Measurements from ENCODE around the gene TARS3.
"Not testable (repeated sequence)": the region's sequence is repeated elsewhere in the genome, so short reads cannot be mapped to it uniquely, and the experiment has no call there.

TARS3 gene

DNA sequence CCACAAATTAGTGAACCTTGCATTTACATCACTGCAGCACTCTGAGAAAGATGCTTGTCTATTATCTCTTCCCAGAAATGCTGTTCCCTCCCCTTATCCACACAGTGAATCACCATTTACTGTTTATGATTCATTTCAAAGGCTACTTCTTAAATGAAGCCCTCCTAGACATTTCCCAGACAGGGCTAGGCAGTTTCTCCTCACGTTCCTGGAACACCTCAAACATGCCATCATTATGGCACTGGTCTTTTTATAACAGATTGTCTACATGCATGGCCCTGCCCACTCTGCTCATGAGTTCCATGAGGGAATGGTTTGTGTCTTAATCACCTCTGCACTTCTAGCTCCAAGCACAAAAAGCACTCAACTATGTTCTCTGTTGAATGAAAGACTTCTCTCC lies 39.9 kb downstream of the TARS3 start:
- no peak for TF ChIP-seq ZNF274 (IDR thresholded peaks at IDR 0.05; ENCODE audit: low read depth, low read length)

DNA sequence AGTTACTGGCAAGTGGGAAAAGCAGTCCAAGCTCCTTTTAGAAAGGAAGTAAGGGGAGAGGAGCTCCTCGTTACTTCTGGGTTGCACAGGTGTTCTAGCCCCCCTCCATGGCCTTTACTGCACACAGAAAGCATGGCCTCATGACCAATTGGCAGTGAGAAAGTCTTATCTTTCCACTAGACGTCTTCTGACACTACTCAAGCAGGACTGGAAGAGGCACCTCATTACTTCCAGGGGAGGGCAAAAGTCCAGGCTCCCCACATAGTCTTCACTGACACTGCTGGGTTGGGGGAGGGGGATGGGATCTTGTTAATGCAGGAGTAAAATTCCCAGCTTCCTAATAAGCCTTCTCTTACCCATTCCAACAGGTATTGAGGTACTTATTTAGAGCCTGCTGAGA lies 44.5 kb downstream of the TARS3 start:
- no peak overlapping the region for H3K4me3 ChIP-seq (ENCODE audit: low read length)
- TF ChIP-seq ZNF274 (IDR thresholded peaks at IDR 0.05; ENCODE audit: low read depth, low read length) = no peak

More for the DNA sequence above, 39.9 kb downstream of the TARS3 start:
- no peak overlapping the region for H3K4me3 ChIP-seq (ENCODE audit: low read length)

DNA sequence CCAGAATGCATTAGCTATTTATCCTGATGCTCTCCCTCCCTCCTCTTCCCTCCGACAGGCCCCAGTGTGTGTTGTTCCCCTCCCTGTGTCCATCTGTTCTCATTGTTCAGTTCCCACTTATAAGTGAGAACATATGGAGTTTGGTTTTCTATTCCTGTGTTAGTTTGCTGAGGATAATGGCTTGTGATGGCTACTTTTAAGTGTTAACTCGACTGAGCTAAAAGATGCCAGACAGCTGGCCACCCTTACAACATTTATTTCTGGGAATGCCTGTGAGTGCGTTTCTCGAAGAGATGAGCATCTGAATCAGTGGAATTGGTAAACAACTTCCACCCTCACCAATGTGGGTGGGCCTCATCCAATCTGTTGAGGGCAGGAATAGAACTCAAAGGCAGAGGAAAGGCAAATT lies 47.3 kb downstream of the TARS3 start:
- no peak overlapping the region for H3K4me3 ChIP-seq (ENCODE audit: low read length)
- TF ChIP-seq ZNF274 (IDR thresholded peaks at IDR 0.05; ENCODE audit: low read depth, low read length) = no peak

DNA sequence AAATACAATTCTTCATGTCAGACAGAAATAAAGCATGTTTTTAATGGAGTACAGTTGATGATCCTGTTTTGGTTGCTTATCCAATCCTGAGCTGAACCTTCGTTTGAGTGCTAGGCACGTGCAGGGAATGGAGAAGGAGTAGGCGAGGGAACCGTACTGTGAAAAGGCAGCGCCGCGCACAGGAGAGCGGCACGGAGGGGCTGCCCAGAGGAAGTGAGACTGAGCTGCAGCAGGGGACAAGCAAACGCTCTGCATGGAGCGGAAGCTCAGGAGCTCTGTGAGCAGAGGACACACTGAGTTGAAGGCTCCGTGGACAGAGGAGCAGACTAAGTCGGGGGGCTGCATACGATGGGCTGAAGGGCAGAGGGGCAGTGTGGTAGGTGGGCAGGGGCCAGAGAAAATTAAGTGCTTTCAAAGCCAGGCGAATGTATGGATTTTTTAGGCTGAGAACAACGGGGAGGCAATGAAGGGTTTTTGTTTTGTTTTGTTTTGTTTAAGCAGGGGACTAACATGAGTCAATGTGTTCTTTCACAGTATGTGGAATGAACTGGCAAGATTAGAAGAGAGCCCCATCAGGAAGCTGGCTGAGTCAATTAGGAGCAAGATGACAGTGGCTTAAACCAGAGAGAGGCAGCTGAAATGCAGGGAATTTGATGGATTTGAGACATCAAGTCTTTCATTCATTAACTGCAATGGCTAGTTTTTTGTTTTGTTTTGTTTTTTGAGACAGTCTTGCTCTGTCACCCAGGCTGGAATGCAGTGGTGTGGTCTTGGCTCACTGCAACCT lies 48.3 kb downstream of the TARS3 start:
- H3K4me3 ChIP-seq (ENCODE audit: low read length) = no peak overlapping the region
- no peak for TF ChIP-seq ZNF274 (IDR thresholded peaks at IDR 0.05; ENCODE audit: low read depth, low read length)

DNA sequence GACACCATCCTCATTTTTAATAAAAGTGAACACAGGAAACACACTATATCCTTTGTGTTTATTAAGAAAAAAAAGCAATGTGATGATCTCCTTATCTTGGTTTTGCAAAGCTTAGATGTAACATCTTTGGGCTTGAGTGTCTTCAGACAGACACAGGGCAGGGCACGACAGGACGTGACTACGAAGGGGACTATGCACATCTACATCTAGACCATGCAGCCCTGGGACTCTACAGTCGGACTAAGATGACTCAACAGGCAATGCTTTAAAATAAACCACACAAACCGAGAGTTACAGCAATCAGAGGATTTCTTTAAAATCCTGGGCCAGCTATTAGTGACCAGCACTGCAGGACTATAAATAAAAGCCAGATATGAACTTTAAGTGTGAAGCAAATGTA lies 49.3 kb downstream of the TARS3 start:
- no peak overlapping the region for H3K4me3 ChIP-seq (ENCODE audit: low read length)
- no peak for TF ChIP-seq ZNF274 (IDR thresholded peaks at IDR 0.05; ENCODE audit: low read depth, low read length)

DNA sequence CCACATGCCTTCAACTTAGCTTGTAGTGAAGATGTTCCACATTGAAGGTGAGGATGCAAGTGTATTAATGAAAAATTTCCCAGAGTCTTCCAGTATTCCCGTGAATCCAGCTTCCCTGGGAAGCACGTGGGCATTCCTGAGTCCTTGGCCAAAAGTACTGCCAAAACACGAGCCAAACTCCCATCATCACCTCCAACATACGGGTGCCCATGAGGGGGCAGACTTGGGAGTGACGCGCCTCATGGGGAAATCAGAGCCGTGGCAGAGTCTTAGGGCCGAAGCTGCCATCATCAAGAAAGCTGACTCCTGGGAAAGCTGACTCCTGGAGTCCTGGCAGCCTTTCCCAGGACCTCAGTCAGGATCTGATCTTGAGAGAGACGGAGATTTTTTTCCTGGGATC lies 52.0 kb downstream of the TARS3 start:
- TF ChIP-seq ZNF274 (IDR thresholded peaks at IDR 0.05; ENCODE audit: low read depth, low read length) = no peak

DNA sequence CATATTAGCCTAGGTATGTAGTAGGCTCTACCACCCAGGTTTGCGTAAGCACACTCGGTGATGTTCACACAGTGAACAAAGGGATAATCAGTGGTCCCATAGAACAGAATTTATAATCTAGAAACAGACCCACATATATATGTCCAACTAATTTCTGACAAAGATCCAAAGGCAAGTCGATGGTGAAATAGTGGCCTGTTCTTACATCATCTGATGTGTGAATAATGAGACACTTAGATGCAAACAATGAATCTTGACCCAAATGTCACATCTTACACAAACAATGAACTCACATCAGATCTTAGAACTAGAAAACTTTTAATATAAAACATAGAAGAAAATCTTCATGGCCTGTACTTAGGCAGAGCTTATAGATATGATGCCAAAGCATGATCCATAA lies 54.5 kb downstream of the TARS3 start:
- no peak for TF ChIP-seq ZNF274 (IDR thresholded peaks at IDR 0.05; ENCODE audit: low read depth, low read length)
- no peak overlapping the region for H3K4me3 ChIP-seq (ENCODE audit: low read length)

More for the DNA sequence above, 52.0 kb downstream of the TARS3 start:
- H3K4me3 ChIP-seq (ENCODE audit: low read length) = no peak overlapping the region

DNA sequence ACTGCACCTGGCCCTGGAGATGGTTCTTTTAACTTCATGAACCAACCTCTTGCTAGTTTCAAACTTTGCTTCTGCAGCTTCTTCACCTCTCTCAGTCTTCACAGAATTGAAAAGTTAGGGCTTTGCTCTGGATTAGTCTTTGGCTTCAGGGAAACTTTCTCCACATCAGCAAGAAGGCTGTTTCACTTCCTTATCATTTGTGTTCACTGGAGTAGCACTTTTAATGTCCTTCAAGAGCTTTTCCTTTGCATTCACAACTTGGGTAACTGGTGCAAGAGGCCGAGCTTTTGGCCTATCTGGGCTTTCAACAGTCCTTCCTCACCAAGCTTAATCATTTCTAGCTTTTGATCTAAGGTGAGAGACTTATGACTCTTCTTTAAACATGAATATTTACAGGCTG lies 56.4 kb downstream of the TARS3 start:
- H3K4me3 ChIP-seq (ENCODE audit: low read length) = no peak overlapping the region
- no peak for TF ChIP-seq ZNF274 (IDR thresholded peaks at IDR 0.05; ENCODE audit: low read depth, low read length)

DNA sequence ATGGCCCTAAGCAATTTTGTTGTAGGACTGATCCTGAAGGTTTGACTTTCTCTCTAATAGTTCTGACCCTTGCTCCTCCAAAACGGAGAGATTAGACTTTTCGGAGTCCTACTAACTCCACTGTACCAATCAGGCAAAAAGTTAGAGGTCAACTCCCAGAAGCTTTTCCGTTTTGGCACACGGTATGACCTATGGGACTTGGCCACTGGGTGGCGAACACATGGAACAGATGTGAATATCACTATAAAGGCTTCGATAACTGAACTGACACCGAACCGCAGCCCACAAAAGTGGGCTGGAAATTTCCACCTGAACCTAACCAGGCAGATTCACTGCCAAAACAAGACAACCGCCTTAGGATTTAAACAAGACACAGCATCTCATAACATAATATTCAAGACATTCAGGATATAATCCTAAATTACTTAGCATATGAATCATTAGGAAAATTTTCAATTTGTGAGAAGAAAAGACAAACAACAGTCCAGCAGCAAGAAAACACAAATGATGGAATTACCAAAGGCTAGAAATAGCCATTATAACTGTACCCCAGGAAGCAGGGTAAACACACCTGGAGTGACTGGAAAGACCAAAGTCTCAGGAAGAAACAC lies 59.9 kb downstream of the TARS3 start:
- TF ChIP-seq ZNF274 (IDR thresholded peaks at IDR 0.05; ENCODE audit: low read depth, low read length) = no peak
- no peak overlapping the region for H3K4me3 ChIP-seq (ENCODE audit: low read length)

DNA sequence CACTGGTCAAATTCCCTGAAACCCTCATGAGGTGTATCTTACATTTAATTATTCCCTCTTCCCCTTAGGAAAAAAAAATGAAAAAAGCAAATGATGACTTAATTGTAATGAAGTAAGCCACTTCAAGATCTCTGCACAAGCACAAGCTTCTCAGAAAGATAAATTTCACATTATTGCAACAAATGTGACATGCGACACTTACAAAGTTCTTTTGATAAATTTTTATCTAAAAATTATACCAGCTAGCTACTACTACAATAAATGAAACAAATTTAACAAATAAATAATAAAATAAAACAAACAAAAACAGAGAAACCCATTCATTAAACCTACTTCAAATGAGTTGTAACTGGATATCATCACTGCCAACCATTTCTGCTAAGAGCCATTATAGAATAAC lies 62.1 kb downstream of the TARS3 start:
- H3K4me3 ChIP-seq (ENCODE audit: low read length) = no peak overlapping the region
- TF ChIP-seq ZNF274 (IDR thresholded peaks at IDR 0.05; ENCODE audit: low read depth, low read length) = no peak

DNA sequence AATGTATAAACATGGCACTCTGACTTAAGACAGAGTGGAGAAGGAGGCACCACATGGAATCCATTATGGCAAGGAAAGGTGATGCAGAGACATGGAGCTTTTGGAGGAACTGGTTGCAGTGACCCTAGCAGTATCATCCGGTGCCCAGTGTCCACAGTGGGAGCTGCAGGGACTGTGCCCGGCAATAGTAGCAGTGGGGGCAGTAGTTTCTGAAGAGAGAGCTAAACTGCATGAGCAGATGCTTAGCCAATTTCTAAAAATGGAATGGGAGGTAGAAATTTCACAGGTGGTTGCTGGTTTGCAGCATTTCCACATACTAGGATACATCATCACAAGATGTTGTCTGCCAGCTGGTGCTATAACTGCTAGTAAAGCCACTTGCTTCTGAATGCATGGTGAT lies 64.3 kb downstream of the TARS3 start:
- H3K4me3 ChIP-seq (ENCODE audit: low read length) = no peak overlapping the region
- TF ChIP-seq ZNF274 (IDR thresholded peaks at IDR 0.05; ENCODE audit: low read depth, low read length) = no peak

DNA sequence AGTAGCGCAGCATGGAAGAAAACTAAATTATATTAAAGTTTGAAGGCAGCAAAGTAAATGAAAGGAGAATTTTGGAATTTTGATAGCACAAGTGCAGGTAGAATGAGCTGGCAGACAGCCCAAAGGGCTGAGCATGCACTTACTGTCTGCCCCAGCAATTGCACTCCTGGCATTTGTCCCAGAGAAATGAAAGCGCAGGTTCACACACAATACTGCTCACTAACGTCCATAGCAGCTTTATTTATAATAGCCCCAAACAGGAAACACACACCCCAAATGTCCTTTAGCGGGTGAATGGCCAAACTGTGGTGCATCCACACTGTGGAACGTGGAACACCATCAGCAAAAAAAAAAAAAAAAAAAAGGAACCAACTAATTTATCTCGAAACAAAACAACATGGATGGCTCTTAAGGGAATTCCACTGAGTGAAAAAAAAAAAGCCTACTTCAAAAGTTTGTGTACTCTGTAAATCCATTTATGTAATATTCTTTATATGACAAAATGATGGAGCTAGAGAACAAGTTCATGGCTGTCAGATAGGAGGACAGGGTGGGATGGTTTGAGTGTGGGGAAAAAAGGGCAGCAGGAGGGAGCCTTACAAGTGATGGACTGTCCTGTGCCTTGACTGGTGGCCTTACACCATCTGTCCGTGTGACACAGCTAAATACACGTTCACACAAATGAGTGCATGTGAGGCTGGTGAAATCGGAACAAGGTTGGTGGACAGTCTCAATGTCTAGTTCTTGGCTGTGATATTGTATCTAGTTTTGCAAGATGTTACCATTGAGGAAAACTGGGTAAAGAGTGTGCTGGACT lies 66.1 kb downstream of the TARS3 start:
- TF ChIP-seq ZNF274 (IDR thresholded peaks at IDR 0.05; ENCODE audit: low read depth, low read length) = no peak
- no peak overlapping the region for H3K4me3 ChIP-seq (ENCODE audit: low read length)

DNA sequence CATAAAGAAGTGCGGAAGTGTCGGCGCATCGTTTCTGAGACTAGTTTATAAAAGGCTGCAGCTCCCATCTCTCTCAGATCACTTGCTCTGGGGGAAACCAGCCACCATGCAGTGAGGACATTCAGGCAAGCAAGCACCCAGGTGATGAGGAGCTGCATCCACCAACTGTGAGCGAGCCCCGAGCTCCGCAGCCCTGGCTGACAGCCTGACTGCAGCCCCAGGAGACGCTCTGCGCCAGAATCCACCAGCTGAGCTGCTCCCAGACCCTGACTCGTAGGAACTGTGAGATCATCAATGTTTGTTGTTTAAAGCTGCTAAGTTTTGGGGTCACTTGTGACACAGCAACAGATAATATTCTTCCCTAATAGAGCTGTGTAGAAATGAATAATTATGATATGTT lies 67.1 kb downstream of the TARS3 start:
- H3K4me3 ChIP-seq (ENCODE audit: low read length) = no peak overlapping the region
- TF ChIP-seq ZNF274 (IDR thresholded peaks at IDR 0.05; ENCODE audit: low read depth, low read length) = no peak

DNA sequence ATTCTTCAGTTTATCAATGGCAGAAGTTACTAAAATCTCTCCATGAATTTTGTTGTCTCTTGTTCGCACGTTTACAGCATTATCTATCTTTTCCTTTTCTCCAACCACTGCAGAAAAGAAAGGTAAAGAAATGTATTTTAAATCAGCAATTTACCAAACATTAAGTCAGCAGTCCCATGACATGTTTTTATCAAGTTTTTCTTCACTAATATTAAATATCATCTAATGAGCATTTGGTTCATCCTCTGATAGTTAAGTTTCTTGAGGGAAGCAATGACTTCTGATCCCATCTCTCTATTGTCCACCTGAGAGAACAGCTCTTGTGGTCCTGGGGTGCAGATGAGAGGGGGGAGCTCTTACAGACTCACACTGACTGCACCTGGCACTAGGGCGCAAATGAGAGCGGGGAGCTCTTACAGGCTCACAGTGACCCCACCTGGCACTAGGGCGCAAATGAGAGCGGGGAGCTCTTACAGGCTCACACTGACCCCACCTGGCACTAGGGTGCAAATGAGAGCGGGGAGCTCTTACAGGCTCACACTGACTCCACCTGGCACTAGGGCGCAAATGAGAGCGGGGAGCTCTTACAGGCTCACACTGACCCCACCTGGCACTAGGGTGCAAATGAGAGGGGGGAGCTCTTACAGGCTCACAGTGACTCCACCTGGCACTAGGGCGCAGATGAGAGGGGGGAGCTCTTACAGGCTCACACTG lies 69.5 kb downstream of the TARS3 start:
- H3K4me3 ChIP-seq (ENCODE audit: low read length) = not testable (repeated sequence)
